ENCODE results near the gene ELL2.

GRCh38 chr5:95859661-95860060 is 102.0 kb downstream of the ELL2 start:
- TF ChIP-seq CTCF (IDR thresholded peaks at IDR 0.05) = no peak
- TF ChIP-seq ZFX (IDR thresholded peaks at IDR 0.05; ENCODE audit: borderline replicate concordance) = no peak

All from 22Rv1 (cell line).